ENCODE data around the gene MSGN1.
"Not testable (repeated sequence)": the region's sequence is repeated elsewhere in the genome, so short reads cannot be mapped to it uniquely, and the experiment has no call there.

The MSGN1 gene

GRCh38 chr2:17821080-17821479 lies 4.8 kb downstream of the MSGN1 start (continued):
- TF ChIP-seq POU6F1 (CRISPR knock-in tag; IDR thresholded peaks at IDR 0.05; ENCODE audit: borderline replicate concordance, low read depth) (no peak), ZNF565 (CRISPR knock-in tag; conservative IDR thresholded peaks at IDR 0.05; ENCODE audit: low read depth) (no peak), PPARA (CRISPR knock-in tag; IDR thresholded peaks at IDR 0.05; ENCODE audit: borderline replicate concordance) (no peak)

DNA sequence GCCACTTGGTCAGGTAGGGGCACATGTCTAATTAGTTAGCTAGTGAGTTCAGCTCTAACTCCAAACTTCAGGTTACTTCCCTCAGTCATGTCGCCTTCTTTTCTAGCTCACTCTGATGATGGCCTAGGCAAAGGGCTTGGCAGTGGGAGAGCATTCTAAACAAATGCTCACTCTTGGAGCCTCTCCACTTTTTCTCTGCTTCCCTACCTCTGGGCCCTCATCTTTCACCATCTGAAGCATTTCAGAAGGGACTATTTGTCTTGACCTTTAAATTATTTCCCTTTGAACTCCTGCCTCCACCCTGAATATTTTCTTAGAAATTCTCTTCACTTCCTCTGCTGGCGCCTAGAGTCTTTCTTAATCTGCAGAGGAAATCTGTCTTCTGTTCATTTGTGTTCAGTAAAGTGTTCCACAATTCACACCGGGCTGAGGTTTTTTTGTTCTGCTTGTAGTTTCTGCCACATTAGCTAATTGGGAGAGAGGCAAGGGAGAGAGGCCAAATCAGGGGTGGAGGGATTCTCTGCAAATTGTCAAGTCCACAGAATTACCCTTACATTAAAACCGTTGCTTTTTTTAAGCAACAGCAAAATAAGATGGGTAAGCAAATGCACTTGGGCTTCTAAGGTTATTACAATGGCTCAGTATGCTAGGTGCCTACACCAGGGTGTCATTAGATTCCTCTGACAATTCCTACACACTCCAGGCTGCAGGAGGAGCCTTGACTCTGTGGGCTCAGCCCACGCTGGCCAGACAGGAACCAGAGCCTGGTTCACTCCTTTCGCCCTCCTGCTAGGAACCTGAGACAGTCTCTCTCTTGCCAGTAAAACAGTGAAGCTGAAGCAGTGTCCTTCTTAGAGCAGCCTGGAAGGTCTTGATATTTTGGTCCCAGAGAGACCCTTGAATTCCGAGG lies 5.5 kb downstream of the MSGN1 start:
- no peak for TF ChIP-seq ZNF565 (CRISPR knock-in tag; conservative IDR thresholded peaks at IDR 0.05; ENCODE audit: low read depth)
- TF ChIP-seq ZNF8 (CRISPR knock-in tag; IDR thresholded peaks at IDR 0.05): no peak
- no peak for TF ChIP-seq ISL1 (CRISPR knock-in tag; IDR thresholded peaks at IDR 0.05)
- TF ChIP-seq CSDC2 (CRISPR knock-in tag; IDR thresholded peaks at IDR 0.05): no peak
- peak; percentile 47; the same call in 2 of the 3 replicates for ATAC-seq

- TF ChIP-seq, protein P1, sequence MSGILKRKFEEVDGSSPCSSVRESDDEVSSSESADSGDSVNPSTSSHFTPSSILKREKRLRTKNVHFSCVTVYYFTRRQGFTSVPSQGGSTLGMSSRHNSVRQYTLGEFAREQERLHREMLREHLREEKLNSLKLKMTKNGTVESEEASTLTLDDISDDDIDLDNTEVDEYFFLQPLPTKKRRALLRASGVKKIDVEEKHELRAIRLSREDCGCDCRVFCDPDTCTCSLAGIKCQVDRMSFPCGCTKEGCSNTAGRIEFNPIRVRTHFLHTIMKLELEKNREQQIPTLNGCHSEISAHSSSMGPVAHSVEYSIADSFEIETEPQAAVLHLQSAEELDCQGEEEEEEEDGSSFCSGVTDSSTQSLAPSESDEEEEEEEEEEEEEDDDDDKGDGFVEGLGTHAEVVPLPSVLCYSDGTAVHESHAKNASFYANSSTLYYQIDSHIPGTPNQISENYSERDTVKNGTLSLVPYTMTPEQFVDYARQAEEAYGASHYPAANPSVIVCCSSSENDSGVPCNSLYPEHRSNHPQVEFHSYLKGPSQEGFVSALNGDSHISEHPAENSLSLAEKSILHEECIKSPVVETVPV (CRISPR knock-in tag; IDR thresholded peaks at IDR 0.05): no peak
- TF ChIP-seq ISL1 (CRISPR knock-in tag; IDR thresholded peaks at IDR 0.05) (no peak), BACH2 (CRISPR knock-in tag; IDR thresholded peaks at IDR 0.05; ENCODE audit: borderline replicate concordance) (no peak), ESRRG (CRISPR knock-in tag; IDR thresholded peaks at IDR 0.05) (no peak), OSR1 (CRISPR knock-in tag; IDR thresholded peaks at IDR 0.05) (no peak), PATZ1 (CRISPR knock-in tag; IDR thresholded peaks at IDR 0.05; ENCODE audit: borderline replicate concordance) (no peak), ZNF8 (CRISPR knock-in tag; IDR thresholded peaks at IDR 0.05) (no peak)
- TF ChIP-seq, protein P2, sequence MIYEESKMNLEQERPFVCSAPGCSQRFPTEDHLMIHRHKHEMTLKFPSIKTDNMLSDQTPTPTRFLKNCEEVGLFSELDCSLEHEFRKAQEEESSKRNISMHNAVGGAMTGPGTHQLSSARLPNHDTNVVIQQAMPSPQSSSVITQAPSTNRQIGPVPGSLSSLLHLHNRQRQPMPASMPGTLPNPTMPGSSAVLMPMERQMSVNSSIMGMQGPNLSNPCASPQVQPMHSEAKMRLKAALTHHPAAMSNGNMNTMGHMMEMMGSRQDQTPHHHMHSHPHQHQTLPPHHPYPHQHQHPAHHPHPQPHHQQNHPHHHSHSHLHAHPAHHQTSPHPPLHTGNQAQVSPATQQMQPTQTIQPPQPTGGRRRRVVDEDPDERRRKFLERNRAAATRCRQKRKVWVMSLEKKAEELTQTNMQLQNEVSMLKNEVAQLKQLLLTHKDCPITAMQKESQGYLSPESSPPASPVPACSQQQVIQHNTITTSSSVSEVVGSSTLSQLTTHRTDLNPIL (CRISPR knock-in tag; IDR thresholded peaks at IDR 0.05; ENCODE audit: low read depth): no peak
- ATAC-seq: peak; percentile 32; the same call in 1 of the 3 replicates
These were observed 6.3 kb downstream of the MSGN1 start for GRCh38 chr2:17822445-17823117.

GRCh38 chr2:17823646-17824045 lies 7.4 kb downstream of the MSGN1 start:
- ATAC-seq: not testable (repeated sequence)

- ATAC-seq: no peak
- TF ChIP-seq ZFP3 (CRISPR knock-in tag; IDR thresholded peaks at IDR 0.05): no peak
- no peak for TF ChIP-seq ZC3H10 (CRISPR knock-in tag; IDR thresholded peaks at IDR 0.05)
- no peak for TF ChIP-seq PATZ1 (CRISPR knock-in tag; IDR thresholded peaks at IDR 0.05; ENCODE audit: borderline replicate concordance)
- no peak for TF ChIP-seq ARNTL (CRISPR knock-in tag; IDR thresholded peaks at IDR 0.05; ENCODE audit: borderline replicate concordance, low read depth)
- TF ChIP-seq, protein P1 (CRISPR knock-in tag; IDR thresholded peaks at IDR 0.05): no peak
- no peak for TF ChIP-seq ZNF565 (CRISPR knock-in tag; conservative IDR thresholded peaks at IDR 0.05; ENCODE audit: low read depth)
- no peak for TF ChIP-seq CSDC2 (CRISPR knock-in tag; IDR thresholded peaks at IDR 0.05)
- TF ChIP-seq PPARA (CRISPR knock-in tag; IDR thresholded peaks at IDR 0.05; ENCODE audit: borderline replicate concordance): no peak
- TF ChIP-seq POU6F1 (CRISPR knock-in tag; IDR thresholded peaks at IDR 0.05; ENCODE audit: borderline replicate concordance, low read depth): no peak
- TF ChIP-seq, protein P2 (CRISPR knock-in tag; IDR thresholded peaks at IDR 0.05; ENCODE audit: low read depth): no peak
- no peak for TF ChIP-seq SNAI2 (CRISPR knock-in tag; IDR thresholded peaks at IDR 0.05)
- no peak for TF ChIP-seq ESRRG (CRISPR knock-in tag; IDR thresholded peaks at IDR 0.05)
- TF ChIP-seq ZFP30 (CRISPR knock-in tag; IDR thresholded peaks at IDR 0.05): no peak
- TF ChIP-seq RARB (CRISPR knock-in tag; IDR thresholded peaks at IDR 0.05): no peak
These were observed 11.1 kb downstream of the MSGN1 start for GRCh38 chr2:17827316-17827715.
